Endometrium (tissue), 2 donors: ENCODE measurements around the gene SLC5A3.

Experiments used
- FAIRE-seq: peaks from 2 replicates; lab custom pipeline; 2012; peaks lifted over from hg19 to GRCh38; lab: Jason Lieb, UNC
- donor health status: control.
- donor health status: control.

SLC5A3 gene

GRCh38 chr21:34073032-34073748 is at the start of gene SLC5A3, which contains the start of gene MRPS6:
Gene SLC5A3 (plus strand): TSS chr21:34073578. CDS start chr21:34095199, 21,621 bp downstream.
Gene MRPS6 (plus strand): TSS chr21:34073578. CDS start chr21:34073701, 123 bp downstream.
- no peak for FAIRE-seq

GRCh38 chr21:34023691-34024373 is 49.5 kb upstream of the SLC5A3 start:
- FAIRE-seq = no peak

- FAIRE-seq = no peak
Observed at GRCh38 chr21:34024374-34024693, 49.0 kb upstream of the SLC5A3 start.

- FAIRE-seq = no peak
Observed at GRCh38 chr21:34027721-34028461, 45.5 kb upstream of the SLC5A3 start.

- FAIRE-seq = no peak
Observed at GRCh38 chr21:34029743-34030528, 43.4 kb upstream of the SLC5A3 start.

- FAIRE-seq = no peak
Observed at GRCh38 chr21:34031835-34032370, 41.5 kb upstream of the SLC5A3 start.

GRCh38 chr21:34034369-34035014 is 38.9 kb upstream of the SLC5A3 start:
- FAIRE-seq = no peak

- no peak for FAIRE-seq
Observed at GRCh38 chr21:34035619-34036354, 37.6 kb upstream of the SLC5A3 start.

- no peak for FAIRE-seq
Observed at GRCh38 chr21:34037009-34037795, 36.2 kb upstream of the SLC5A3 start.

- no peak for FAIRE-seq
Observed at GRCh38 chr21:34039678-34040382, 33.5 kb upstream of the SLC5A3 start.

GRCh38 chr21:34042735-34043134 is 30.6 kb upstream of the SLC5A3 start:
- FAIRE-seq = no peak

- FAIRE-seq = no peak
Observed at GRCh38 chr21:34043333-34043732, 30.0 kb upstream of the SLC5A3 start.

GRCh38 chr21:34046917-34047316 is 26.5 kb upstream of the SLC5A3 start:
- no peak for FAIRE-seq

- no peak for FAIRE-seq
Observed at GRCh38 chr21:34047835-34048234, 25.5 kb upstream of the SLC5A3 start.

- no peak for FAIRE-seq
Observed at GRCh38 chr21:34052171-34052570, 21.2 kb upstream of the SLC5A3 start.

- FAIRE-seq = no peak
Observed at GRCh38 chr21:34054259-34054658, 19.1 kb upstream of the SLC5A3 start.

- FAIRE-seq = no peak
Observed at GRCh38 chr21:34055615-34056014, 17.8 kb upstream of the SLC5A3 start.

GRCh38 chr21:34061983-34062382 is 11.4 kb upstream of the SLC5A3 start:
- no peak for FAIRE-seq

- FAIRE-seq = no peak
Observed at GRCh38 chr21:34065027-34065426, 8.4 kb upstream of the SLC5A3 start.
